ENCODE data around the gene SLC17A3. TPM values are rescaled to one million over a fixed set of nuclear protein-coding genes. Genes with fewer than 3 reads are reported as not detected.

Gene SLC17A3
- total and polyA plus RNA-seq, 2 experiments from 2014 or later: not detected

- TF ChIP-seq ZNF462 (CRISPR knock-in tag; IDR thresholded peaks at IDR 0.05): no peak
- TF ChIP-seq CTCF (conservative IDR thresholded peaks at IDR 0.05; ENCODE audit: low read depth in 2 of 2): no peak
- TF ChIP-seq ETS1 (IDR thresholded peaks at IDR 0.05): no peak
- TF ChIP-seq ZNF114 (CRISPR knock-in tag; IDR thresholded peaks at IDR 0.05): no peak
- no peak for TF ChIP-seq STAT1 (IDR thresholded peaks at IDR 0.05; ENCODE audit: unreplicated experiment)
- no peak for TF ChIP-seq JUNB (IDR thresholded peaks at IDR 0.05; ENCODE audit: unreplicated experiment)
- TF ChIP-seq REST (IDR thresholded peaks at IDR 0.05; ENCODE audit: unreplicated experiment): no peak
Measured at GRCh38 chr6:25918083-25918683, 44.1 kb upstream of the SLC17A3 start (continued).
